GM12878 (cell line): ENCODE measurements around the gene TAF11. TPM values are rescaled to one million over a fixed set of nuclear protein-coding genes. Genes with fewer than 3 reads are reported as not detected.

Source experiments
- ATAC-seq: fragments of 200-7000 bp; cut with Tn5 transposase; 3 replicates; pipeline ENCODE4 v1.9.1; 2020; ENCODE audit warnings: mild to moderate bottlenecking, moderate library complexity
- BruUV-seq: library from RNA; stranded (reverse); fragments of 400-500 nt; replicated peaks from 2 replicates; lab custom pipeline; 2021; lab: Mats Ljungman, UMichigan
- CTCF ChIA-PET: fragments of 300-600 bp; sonication (Branson Sonifier 250); formaldehyde crosslinking; extraction: SDS; loops from one replicate; lab custom pipeline; 2021; ENCODE audit warnings: inconsistent platforms; lab: Yijun Ruan, JAX
- POLR2A ChIA-PET: fragments of 350-600 bp; formaldehyde crosslinking; extraction: SDS; loops from one replicate; lab custom pipeline; 2021; ENCODE audit warnings: inconsistent platforms; lab: Charles Lee
- RAD21 ChIA-PET: fragments of 300-600 bp; sonication (Branson Sonifier 250); formaldehyde crosslinking; loops from one replicate; lab custom pipeline; 2023; ENCODE audit warnings: antibody characterized with exemption; ENCODE audit not compliant: unreplicated experiment; lab: Charles Lee
- SMC1A ChIA-PET: fragments of 300-600 bp; sonication (Branson Sonifier 250); formaldehyde crosslinking; loops from one replicate; lab custom pipeline; 2023; ENCODE audit not compliant: unreplicated experiment, uncharacterized antibody; lab: Charles Lee
- DNase-seq: peaks from one replicate; pipeline ENCODE4 v3.0.0-alpha.2; 2011; ENCODE audit warnings: low read depth, low spot score
- FAIRE-seq: peaks from 3 replicates; lab custom pipeline; 2011; peaks lifted over from hg19 to GRCh38; lab: Jason Lieb, UNC
- H2AFZ ChIP-seq: 2 replicates; pipeline ENCODE4 v1.6.0; 2011; ENCODE audit warnings: low read depth, low read length, control low read depth; ENCODE audit not compliant: control insufficient read depth
- H3K27ac ChIP-seq: 2 replicates; pipeline ENCODE4 v1.5.1; 2011; ENCODE audit warnings: control low read depth; ENCODE audit not compliant: control insufficient read depth, insufficient read depth
- H3K27me3 ChIP-seq, 2 experiments: replicated peaks in 1 of 2; 2 replicates each; pipeline versions ENCODE4 v1.6.0 to v1.6.1; 2011; ENCODE audit warnings: low read length in 1 of 2; ENCODE audit not compliant: control insufficient read depth in 2 of 2, insufficient read depth in 2 of 2
- H3K36me3 ChIP-seq, 2 experiments: 2 replicates each; pipeline ENCODE4 v1.5.1; 2011; ENCODE audit warnings: low read length in 1 of 2; ENCODE audit not compliant: control insufficient read depth in 2 of 2, insufficient read depth in 2 of 2
- H3K4me1 ChIP-seq: 2 replicates; pipeline ENCODE4 v1.6.1; 2011; ENCODE audit warnings: mild to moderate bottlenecking, low read length, moderate library complexity, mixed read lengths; ENCODE audit not compliant: control insufficient read depth, insufficient read depth
- H3K4me2 ChIP-seq: 2 replicates; pipeline ENCODE4 v1.6.0; 2011; ENCODE audit warnings: control low read depth; ENCODE audit not compliant: control insufficient read depth, insufficient read depth
- H3K4me3 ChIP-seq: fragments of 200-600 bp; sonication (generic); 2 replicates; pipeline ENCODE4 v1.5.1; 2016
- H3K79me2 ChIP-seq: 2 replicates; pipeline ENCODE4 v1.6.0; 2011; ENCODE audit warnings: low read length; ENCODE audit not compliant: control insufficient read depth, insufficient read depth
- H3K9ac ChIP-seq: 2 replicates; pipeline ENCODE4 v1.8.0; 2011; ENCODE audit warnings: low read length, control low read depth, mixed read lengths; ENCODE audit not compliant: control insufficient read depth, insufficient read depth
- H3K9me3 ChIP-seq: replicated peaks from 3 replicates; pipeline ENCODE4 v1.5.1; 2011; ENCODE audit warnings: mild to moderate bottlenecking, low read length; ENCODE audit not compliant: control insufficient read depth, insufficient read depth
- H4K20me1 ChIP-seq: 2 replicates; pipeline ENCODE4 v1.6.0; 2011; ENCODE audit not compliant: control insufficient read depth, insufficient read depth
- CBX3 ChIP-seq: fragments of 200-600 bp; sonication (generic); IDR thresholded peaks from 2 replicates; pipeline ENCODE4 v1.6.1; 2016; ENCODE audit warnings: low read depth, borderline replicate concordance
- CHD4 ChIP-seq: fragments of 200-600 bp; sonication (generic); IDR thresholded peaks from 2 replicates; pipeline ENCODE4 v1.6.1; 2016; ENCODE audit warnings: mild to moderate bottlenecking
- IKZF2 ChIP-seq, 2 experiments: fragments of 450-650 bp; IDR thresholded peaks; 2 replicates each; pipeline ENCODE4 v1.6.1; 2017; ENCODE audit warnings: mild to moderate bottlenecking in 2 of 2, moderate library complexity in 2 of 2
- LARP7 ChIP-seq: fragments of 450-650 bp; IDR thresholded peaks from 2 replicates; pipeline ENCODE4 v1.6.1; 2017; ENCODE audit warnings: mild to moderate bottlenecking
- RAD51 ChIP-seq: fragments of 450-650 bp; IDR thresholded peaks from 2 replicates; pipeline ENCODE4 v1.6.1; 2016; ENCODE audit warnings: moderate library complexity, mild to moderate bottlenecking, inconsistent platforms
- RB1 ChIP-seq: fragments of 450-650 bp; formaldehyde crosslinking; IDR thresholded peaks from 2 replicates; pipeline ENCODE4 v1.6.1; 2017; ENCODE audit warnings: mild to moderate bottlenecking, borderline replicate concordance
- RCOR1 ChIP-seq: conservative IDR thresholded peaks from 2 replicates; pipeline ENCODE4 v1.6.1; 2012; ENCODE audit warnings: low read depth, low read length, improper control_type of control experiment
- SMARCA5 ChIP-seq: fragments of 450-650 bp; IDR thresholded peaks from 2 replicates; pipeline ENCODE4 v1.6.1; 2017; ENCODE audit warnings: mild to moderate bottlenecking
- SP1 ChIP-seq: IDR thresholded peaks from one replicate; pipeline ENCODE4 v1.6.1; 2011; ENCODE audit warnings: low read depth, low read length
- SPI1 ChIP-seq: IDR thresholded peaks from 2 replicates; pipeline ENCODE4 v1.6.1; 2011; ENCODE audit warnings: low read depth, mild to moderate bottlenecking, low read length, moderate library complexity, borderline replicate concordance; ENCODE audit not compliant: insufficient read depth
- SRF ChIP-seq, 2 experiments: IDR thresholded peaks; 2 replicates each; pipeline ENCODE4 v1.6.1; 2011; ENCODE audit warnings: low read depth in 2 of 2, low read length in 2 of 2, mild to moderate bottlenecking in 1 of 2, moderate library complexity in 1 of 2
- ZZZ3 ChIP-seq: IDR thresholded peaks from 2 replicates; pipeline ENCODE4 v1.6.1; 2011; ENCODE audit warnings: low read depth; ENCODE audit not compliant: control insufficient read depth, insufficient read length
- WGBS: methylation state at CpG from one replicate; pipeline ENCODE4 v1.1.6; 2016; ENCODE audit warnings: low lambda C conversion rate; ENCODE audit not compliant: insufficient replicate concordance, insufficient coverage; ENCODE audit errors: missing lambda C conversion rate; 5-methylcytosine and 5-hydroxymethylcytosine counted together
- in situ Hi-C: fragments of 300-500 bp; cut with MboI; formaldehyde crosslinking; loops from 9 replicates; pipeline ENCODE4 v1.14.3; 2018; ENCODE audit warnings: mixed read lengths
- intact Hi-C: fragments of 100-400 bp; cut with micrococcal nuclease; formaldehyde crosslinking; loops from one replicate; pipeline ENCODE4 v1.14.2; 2022; ENCODE audit not compliant: unreplicated experiment
- polyA plus RNA-seq, 11 experiments: library from polyadenylated mRNA; depleted of rRNA in 4 of 11; unstranded in 6 of 11; stranded (reverse) in 5 of 11; fragments of >200 nt; fragmentation: Nextera tagmentation in 4 of 11; fragmentation: Illumina TruSeq in 1 of 11; extraction: Ambion mirVana in 4 of 11; extraction: Trizol in 1 of 11; gene quantifications; 1 replicate in 1 of 11; 2 replicates in 10 of 11; pipeline versions ENCODE4 v1.2.1 to v1.2.3, GENCODE V29; 2011 to 2016; ENCODE audit warnings: inconsistent platforms in 2 of 11, missing spikeins in 2 of 11, low read depth in 1 of 11
- total RNA-seq, 4 experiments: library from RNA; depleted of rRNA in 3 of 4; stranded (reverse); fragments of >200 nt in 3 of 4; fragmentation: Illumina TruSeq in 1 of 4; extraction: Trizol in 1 of 4; gene quantifications; 2 replicates each; pipeline versions ENCODE4 v1.2.1 to v1.2.3, GENCODE V29; 2013 to 2021
- TF ChIP-seq, protein P1 (sequence below): fragments of 150-350 bp; IDR thresholded peaks from 2 replicates; pipeline ENCODE4 v1.6.1; 2014; ENCODE audit warnings: mild to moderate bottlenecking, low read depth, low read length
- TF ChIP-seq, protein P2 (sequence below): fragments of 450-650 bp; formaldehyde crosslinking; IDR thresholded peaks from 2 replicates; pipeline ENCODE4 v1.5.0; 2022; ENCODE audit warnings: mild to moderate bottlenecking, missing genetic modification characterization
- TF ChIP-seq, protein P3 (sequence below): fragments of 450-650 bp; IDR thresholded peaks from 2 replicates; pipeline ENCODE4 v1.6.1; 2017; ENCODE audit warnings: mild to moderate bottlenecking
- TF ChIP-seq, protein P4 (sequence below): fragments of 450-650 bp; IDR thresholded peaks from 2 replicates; pipeline ENCODE4 v1.6.1; 2018; ENCODE audit warnings: borderline replicate concordance, mild to moderate bottlenecking; ENCODE audit not compliant: partially characterized antibody

Gene TAF11
- total and polyA plus RNA-seq, 10 of the 15 experiments (the other 5 are each of a cell fraction or from before 2014, with no cell fraction given) = 24.6 to 59.2 (median 32.0) TPM

DNA sequence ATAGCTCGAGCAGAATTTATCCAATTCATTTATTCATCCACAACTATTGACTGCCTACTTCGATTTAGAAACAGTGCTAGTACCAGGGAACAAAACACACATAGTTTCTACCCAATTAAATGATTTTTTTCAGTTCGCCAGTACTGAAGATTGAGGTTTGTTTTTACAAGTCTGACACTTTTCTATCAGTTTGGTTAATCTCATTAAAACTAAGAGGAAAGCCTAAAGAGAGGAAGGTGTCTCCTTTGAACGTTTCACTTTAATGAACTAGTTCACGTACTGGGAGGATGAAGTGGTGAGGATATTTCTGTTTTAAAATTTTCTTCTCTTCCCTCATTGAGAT is 643 bp upstream of the TAF11 start:
- Histone ChIP-seq H3K9ac (peak overlapping the region; percentile 99), H3K27me3 (no peaks in the 10 kb centered on the region), H4K20me1 (no peaks in the 10 kb centered on the region), H2AFZ (peak overlapping the region; percentile 99), H3K9me3 (no peaks in the 10 kb centered on the region), H3K79me2 (peaks cover 26% of the 10 kb centered on the region), H3K4me1 (peaks cover 5% of the 10 kb centered on the region), H3K4me3 (peak overlapping the region; percentile 97), H3K27ac (peak overlapping the region; percentile 88), H3K4me2 (peak overlapping the region; percentile 89), H3K36me3 (no peaks in the 10 kb centered on the region)
- intact Hi-C loops (loop anchor here (5.0 to 10.0 kb wide), 3 partner anchors 96 to 234 kb away; partner anchors contain the start of genes BLTP3A and ILRUN), in situ Hi-C loops (no loop called here)
- POLR2A ChIA-PET = interaction anchor here (0.6 to 1.7 kb wide), 11 partner anchors 10 to 1217 kb away, joined by 3 to 6 read pairs (median 3); partner anchors contain the start of genes BLTP3A, RPS10 and SNRPC
- SMC1A ChIA-PET = interaction anchor here (1.0 to 2.1 kb wide), 8 partner anchors 29 to 251 kb away, joined by 3 to 8 read pairs (median 4); partner anchors contain the start of gene SNRPC
- WGBS = 0% methylated on average over 5 of the region's 5 CpGs
- no TSS peak for BruUV-seq
- ATAC-seq = no peak
- no peak for FAIRE-seq
- CTCF ChIA-PET = interaction anchor here (0.8 to 2.6 kb wide), 6 partner anchors 77 to 429 kb away, joined by 3 to 11 read pairs (median 5); partner anchors contain the start of gene BLTP3A
- RAD21 ChIA-PET = interaction anchor here (0.5 to 3.4 kb wide), 9 partner anchors 8 to 1307 kb away, joined by 3 to 13 read pairs (median 4); partner anchors contain the start of genes BLTP3A and SNRPC
- DNase-seq = no peak
- TF ChIP-seq ZZZ3 (no peak), RB1 (no peak), LARP7 (no peak), RCOR1 (no peak), CBX3 (no peak), SRF (IDR thresholded peaks at IDR 0.05; ENCODE audit: low read depth in 2 of 2, low read length in 2 of 2) (no peak), SMARCA5 (no peak), SPI1 (no peak), IKZF2 (IDR thresholded peaks at IDR 0.05) (no peak), CHD4 (no peak), RAD51 (no peak), SP1 (no peak)
- TF ChIP-seq, protein P1, sequence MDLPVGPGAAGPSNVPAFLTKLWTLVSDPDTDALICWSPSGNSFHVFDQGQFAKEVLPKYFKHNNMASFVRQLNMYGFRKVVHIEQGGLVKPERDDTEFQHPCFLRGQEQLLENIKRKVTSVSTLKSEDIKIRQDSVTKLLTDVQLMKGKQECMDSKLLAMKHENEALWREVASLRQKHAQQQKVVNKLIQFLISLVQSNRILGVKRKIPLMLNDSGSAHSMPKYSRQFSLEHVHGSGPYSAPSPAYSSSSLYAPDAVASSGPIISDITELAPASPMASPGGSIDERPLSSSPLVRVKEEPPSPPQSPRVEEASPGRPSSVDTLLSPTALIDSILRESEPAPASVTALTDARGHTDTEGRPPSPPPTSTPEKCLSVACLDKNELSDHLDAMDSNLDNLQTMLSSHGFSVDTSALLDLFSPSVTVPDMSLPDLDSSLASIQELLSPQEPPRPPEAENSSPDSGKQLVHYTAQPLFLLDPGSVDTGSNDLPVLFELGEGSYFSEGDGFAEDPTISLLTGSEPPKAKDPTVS = no peak
- TF ChIP-seq, protein P2, sequence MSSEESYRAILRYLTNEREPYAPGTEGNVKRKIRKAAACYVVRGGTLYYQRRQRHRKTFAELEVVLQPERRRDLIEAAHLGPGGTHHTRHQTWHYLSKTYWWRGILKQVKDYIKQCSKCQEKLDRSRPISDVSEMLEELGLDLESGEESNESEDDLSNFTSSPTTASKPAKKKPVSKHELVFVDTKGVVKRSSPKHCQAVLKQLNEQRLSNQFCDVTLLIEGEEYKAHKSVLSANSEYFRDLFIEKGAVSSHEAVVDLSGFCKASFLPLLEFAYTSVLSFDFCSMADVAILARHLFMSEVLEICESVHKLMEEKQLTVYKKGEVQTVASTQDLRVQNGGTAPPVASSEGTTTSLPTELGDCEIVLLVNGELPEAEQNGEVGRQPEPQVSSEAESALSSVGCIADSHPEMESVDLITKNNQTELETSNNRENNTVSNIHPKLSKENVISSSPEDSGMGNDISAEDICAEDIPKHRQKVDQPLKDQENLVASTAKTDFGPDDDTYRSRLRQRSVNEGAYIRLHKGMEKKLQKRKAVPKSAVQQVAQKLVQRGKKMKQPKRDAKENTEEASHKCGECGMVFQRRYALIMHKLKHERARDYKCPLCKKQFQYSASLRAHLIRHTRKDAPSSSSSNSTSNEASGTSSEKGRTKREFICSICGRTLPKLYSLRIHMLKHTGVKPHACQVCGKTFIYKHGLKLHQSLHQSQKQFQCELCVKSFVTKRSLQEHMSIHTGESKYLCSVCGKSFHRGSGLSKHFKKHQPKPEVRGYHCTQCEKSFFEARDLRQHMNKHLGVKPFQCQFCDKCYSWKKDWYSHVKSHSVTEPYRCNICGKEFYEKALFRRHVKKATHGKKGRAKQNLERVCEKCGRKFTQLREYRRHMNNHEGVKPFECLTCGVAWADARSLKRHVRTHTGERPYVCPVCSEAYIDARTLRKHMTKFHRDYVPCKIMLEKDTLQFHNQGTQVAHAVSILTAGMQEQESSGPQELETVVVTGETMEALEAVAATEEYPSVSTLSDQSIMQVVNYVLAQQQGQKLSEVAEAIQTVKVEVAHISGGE (CRISPR knock-in tag) = no peak
- TF ChIP-seq, protein P3, sequence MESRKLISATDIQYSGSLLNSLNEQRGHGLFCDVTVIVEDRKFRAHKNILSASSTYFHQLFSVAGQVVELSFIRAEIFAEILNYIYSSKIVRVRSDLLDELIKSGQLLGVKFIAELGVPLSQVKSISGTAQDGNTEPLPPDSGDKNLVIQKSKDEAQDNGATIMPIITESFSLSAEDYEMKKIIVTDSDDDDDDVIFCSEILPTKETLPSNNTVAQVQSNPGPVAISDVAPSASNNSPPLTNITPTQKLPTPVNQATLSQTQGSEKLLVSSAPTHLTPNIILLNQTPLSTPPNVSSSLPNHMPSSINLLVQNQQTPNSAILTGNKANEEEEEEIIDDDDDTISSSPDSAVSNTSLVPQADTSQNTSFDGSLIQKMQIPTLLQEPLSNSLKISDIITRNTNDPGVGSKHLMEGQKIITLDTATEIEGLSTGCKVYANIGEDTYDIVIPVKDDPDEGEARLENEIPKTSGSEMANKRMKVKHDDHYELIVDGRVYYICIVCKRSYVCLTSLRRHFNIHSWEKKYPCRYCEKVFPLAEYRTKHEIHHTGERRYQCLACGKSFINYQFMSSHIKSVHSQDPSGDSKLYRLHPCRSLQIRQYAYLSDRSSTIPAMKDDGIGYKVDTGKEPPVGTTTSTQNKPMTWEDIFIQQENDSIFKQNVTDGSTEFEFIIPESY = no peak
- TF ChIP-seq, protein P4, sequence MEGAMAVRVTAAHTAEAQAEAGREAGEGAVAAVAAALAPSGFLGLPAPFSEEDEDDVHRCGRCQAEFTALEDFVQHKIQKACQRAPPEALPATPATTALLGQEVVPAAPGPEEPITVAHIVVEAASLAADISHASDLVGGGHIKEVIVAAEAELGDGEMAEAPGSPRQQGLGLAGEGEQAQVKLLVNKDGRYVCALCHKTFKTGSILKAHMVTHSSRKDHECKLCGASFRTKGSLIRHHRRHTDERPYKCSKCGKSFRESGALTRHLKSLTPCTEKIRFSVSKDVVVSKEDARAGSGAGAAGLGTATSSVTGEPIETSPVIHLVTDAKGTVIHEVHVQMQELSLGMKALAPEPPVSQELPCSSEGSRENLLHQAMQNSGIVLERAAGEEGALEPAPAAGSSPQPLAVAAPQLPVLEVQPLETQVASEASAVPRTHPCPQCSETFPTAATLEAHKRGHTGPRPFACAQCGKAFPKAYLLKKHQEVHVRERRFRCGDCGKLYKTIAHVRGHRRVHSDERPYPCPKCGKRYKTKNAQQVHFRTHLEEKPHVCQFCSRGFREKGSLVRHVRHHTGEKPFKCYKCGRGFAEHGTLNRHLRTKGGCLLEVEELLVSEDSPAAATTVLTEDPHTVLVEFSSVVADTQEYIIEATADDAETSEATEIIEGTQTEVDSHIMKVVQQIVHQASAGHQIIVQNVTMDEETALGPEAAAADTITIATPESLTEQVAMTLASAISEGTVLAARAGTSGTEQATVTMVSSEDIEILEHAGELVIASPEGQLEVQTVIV = no peak
